HepG2 (cell line): ENCODE data around the gene ZMYND8. TPM values are rescaled to one million over a fixed set of nuclear protein-coding genes. Genes with fewer than 3 reads are reported as not detected.

ENCODE experiments used
- ATF4 ChIP-seq, 2 experiments: fragments of 450-650 bp in 1 of 2; sonication (generic) in 1 of 2; formaldehyde crosslinking; IDR thresholded peaks; 2 replicates each; pipeline versions ENCODE4 v1.5.0 to v1.8.0; 2020 to 2022; ENCODE audit warnings: mild to moderate bottlenecking in 1 of 2, missing genetic modification reagents in 1 of 2
- ATF7 ChIP-seq, 2 experiments: fragments of 450-650 bp in 1 of 2; sonication (generic) in 1 of 2; formaldehyde crosslinking in 1 of 2; IDR thresholded peaks; 2 replicates each; pipeline versions ENCODE4 v1.4.0 to v1.6.1; 2016 to 2020; ENCODE audit warnings: antibody characterized with exemption in 1 of 2, mild to moderate bottlenecking in 1 of 2, missing genetic modification reagents in 1 of 2
- HMGA1 ChIP-seq: sonication (generic); formaldehyde crosslinking; conservative IDR thresholded peaks from 2 replicates; pipeline ENCODE4 v1.4.0; 2020; ENCODE audit warnings: missing genetic modification reagents
- KAT7 ChIP-seq: IDR thresholded peaks from 2 replicates; pipeline ENCODE4 v1.6.1; 2018; ENCODE audit warnings: borderline replicate concordance, missing compliant biosample characterization
- MBNL3 ChIP-seq: fragments of 250-450 bp; sonication (Bioruptor Pico); conservative IDR thresholded peaks from 2 replicates; pipeline ENCODE4 v1.8.0; 2022; ENCODE audit warnings: mild to moderate bottlenecking, inconsistent platforms
- NBN ChIP-seq: fragments of 450-650 bp; conservative IDR thresholded peaks from 2 replicates; pipeline ENCODE4 v1.6.1; 2017
- NR2F2 ChIP-seq: IDR thresholded peaks from 2 replicates; pipeline ENCODE4 v1.6.1; 2012; ENCODE audit warnings: low read depth, inconsistent platforms, borderline replicate concordance
- SIN3B ChIP-seq: fragments of 150-350 bp; IDR thresholded peaks from 2 replicates; pipeline ENCODE4 v1.6.1; 2014; ENCODE audit warnings: low read length
- SOX13 ChIP-seq, 3 experiments: fragments of 450-650 bp in 1 of 3; sonication (generic) in 1 of 3; formaldehyde crosslinking in 1 of 3; IDR thresholded peaks in 2 of 3; conservative IDR thresholded peaks in 1 of 3; 2 replicates each; pipeline versions ENCODE4 v1.5.0 to v1.6.1; 2016 to 2020; ENCODE audit warnings: antibody characterized with exemption in 1 of 3, mild to moderate bottlenecking in 1 of 3, missing compliant biosample characterization in 1 of 3, missing genetic modification reagents in 1 of 3, moderate library complexity in 1 of 3
- TEAD3 ChIP-seq: optimal IDR thresholded peaks from 2 replicates; pipeline ENCODE3; 2016; ENCODE audit warnings: borderline replicate concordance
- THYN1 ChIP-seq: sonication (generic); formaldehyde crosslinking; IDR thresholded peaks from 2 replicates; pipeline ENCODE4 v1.8.1; 2023; ENCODE audit warnings: low read depth, mild to moderate bottlenecking, moderate library complexity, missing genetic modification reagents, borderline replicate concordance
- ZBED4 ChIP-seq: sonication (generic); formaldehyde crosslinking; IDR thresholded peaks from 2 replicates; pipeline ENCODE4 v1.4.0; 2020; ENCODE audit warnings: missing genetic modification reagents, borderline replicate concordance
- ZBTB38 ChIP-seq: sonication (generic); formaldehyde crosslinking; IDR thresholded peaks from 2 replicates; pipeline ENCODE4 v1.5.1; 2020; ENCODE audit warnings: mild to moderate bottlenecking, missing genetic modification reagents
- ZNF382 ChIP-seq: sonication (generic); formaldehyde crosslinking; IDR thresholded peaks from 2 replicates; pipeline ENCODE4 v1.5.0; 2020; ENCODE audit warnings: missing genetic modification reagents, mild to moderate bottlenecking, borderline replicate concordance
- ZNF431 ChIP-seq: sonication (generic); formaldehyde crosslinking; IDR thresholded peaks from 2 replicates; pipeline ENCODE4 v1.9.0; 2022; ENCODE audit warnings: missing genetic modification reagents, low read depth, mild to moderate bottlenecking, borderline replicate concordance
- ZNF501 ChIP-seq: sonication (generic); formaldehyde crosslinking; IDR thresholded peaks from 2 replicates; pipeline ENCODE4 v1.5.1; 2020; ENCODE audit warnings: mild to moderate bottlenecking, moderate library complexity, missing genetic modification reagents
- ZNF564 ChIP-seq: sonication (generic); formaldehyde crosslinking; IDR thresholded peaks from 2 replicates; pipeline ENCODE4 v1.8.1; 2023; ENCODE audit warnings: mild to moderate bottlenecking, missing genetic modification reagents
- ZNF574 ChIP-seq: sonication (generic); formaldehyde crosslinking; IDR thresholded peaks from 2 replicates; pipeline ENCODE4 v1.4.0; 2020; ENCODE audit warnings: missing genetic modification reagents
- ZNF737 ChIP-seq: sonication (generic); formaldehyde crosslinking; IDR thresholded peaks from 2 replicates; pipeline ENCODE4 v1.5.0; 2020; ENCODE audit warnings: missing genetic modification reagents, mild to moderate bottlenecking, borderline replicate concordance
- ZNF766 ChIP-seq: sonication (generic); formaldehyde crosslinking; IDR thresholded peaks from 2 replicates; pipeline ENCODE4 v1.5.0; 2020; ENCODE audit warnings: missing genetic modification reagents, borderline replicate concordance
- ZNF777 ChIP-seq: sonication (generic); formaldehyde crosslinking; IDR thresholded peaks from 2 replicates; pipeline ENCODE4 v1.4.0; 2020; ENCODE audit warnings: missing genetic modification reagents
- polyA plus RNA-seq, 8 experiments: library from polyadenylated mRNA; depleted of rRNA in 3 of 8; stranded (reverse) in 7 of 8; unstranded in 1 of 8; fragments of >200 nt; fragmentation: Illumina TruSeq in 4 of 8; extraction: Trizol in 4 of 8; gene quantifications; 2 replicates each; pipeline versions ENCODE4 v1.2.1 to v1.2.3, GENCODE V29; 2011 to 2016; ENCODE audit warnings: low read depth in 4 of 8, missing spikeins in 1 of 8, mixed read lengths in 1 of 8; ENCODE audit not compliant: insufficient read depth in 1 of 8
- total RNA-seq, 5 experiments: library from RNA; depleted of rRNA; stranded (reverse); fragments of >200 nt; fragmentation: Illumina TruSeq; extraction: Trizol; gene quantifications; 2 replicates each; pipeline ENCODE4 v1.2.3, GENCODE V29; 2016; ENCODE audit warnings: low read depth in 1 of 5

Gene ZMYND8
- total and polyA plus RNA-seq, 2 of the 13 experiments (the other 11 are each of a cell fraction or from before 2014, with no cell fraction given), result 53.9 to 84.7 TPM

GRCh38 chr20:47356526-47357295 lies at the start of gene ZMYND8 (continued):
- no peak for TF ChIP-seq THYN1 (CRISPR knock-in tag)
- TF ChIP-seq KAT7 (CRISPR knock-in tag), result no peak; the same call in 1 of the 2 replicates
- TF ChIP-seq ZNF766, result no peak
- TF ChIP-seq SOX13 (IDR thresholded peaks at IDR 0.05), result 0 out of 2 replicates have a peak, but pooled peaks have one; percentile 35
- 0 out of 4 replicates have a peak, but pooled peaks of 1 of the 2 experiments have one; percentile 73 for TF ChIP-seq SOX13 (CRISPR knock-in tag; conservative IDR thresholded peaks at IDR 0.05 in 1 of 2, IDR thresholded peaks at IDR 0.05 in 1 of 2)
- no peak for TF ChIP-seq MBNL3 (CRISPR knock-in tag)
- no peak for TF ChIP-seq ZNF777 (CRISPR knock-in tag)
- TF ChIP-seq ATF7 (IDR thresholded peaks at IDR 0.05), result no peak
- TF ChIP-seq ATF7 (CRISPR knock-in tag; IDR thresholded peaks at IDR 0.05), result 0 out of 2 replicates have a peak, but pooled peaks have one; percentile 14
- TF ChIP-seq ZNF431 (CRISPR knock-in tag), result no peak
- TF ChIP-seq ATF4 (CRISPR knock-in tag; IDR thresholded peaks at IDR 0.05), result peak in 1 of 2 experiments; percentile 52; a peak in 1 of 4 replicates
- TF ChIP-seq TEAD3, result peak; percentile 44
- no peak for TF ChIP-seq ZNF564
- no peak for TF ChIP-seq HMGA1 (CRISPR knock-in tag)
- no peak for TF ChIP-seq NBN
- TF ChIP-seq ZBED4, result no peak
- no peak for TF ChIP-seq ZNF382 (CRISPR knock-in tag)
- TF ChIP-seq ZNF574, result peak; percentile 34; the same call in 1 of the 2 replicates
- TF ChIP-seq ZBTB38, result no peak
- no peak for TF ChIP-seq NR2F2
- TF ChIP-seq ZNF737 (CRISPR knock-in tag), result no peak
- no peak for TF ChIP-seq SIN3B
- no peak; the same call in 1 of the 2 replicates for TF ChIP-seq ZNF501
